ENCODE results near the gene PNMA8A.

GRCh38 chr19:46471811-46472543 lies 614 bp upstream of the PNMA8A start:
- TF ChIP-seq, protein P1, sequence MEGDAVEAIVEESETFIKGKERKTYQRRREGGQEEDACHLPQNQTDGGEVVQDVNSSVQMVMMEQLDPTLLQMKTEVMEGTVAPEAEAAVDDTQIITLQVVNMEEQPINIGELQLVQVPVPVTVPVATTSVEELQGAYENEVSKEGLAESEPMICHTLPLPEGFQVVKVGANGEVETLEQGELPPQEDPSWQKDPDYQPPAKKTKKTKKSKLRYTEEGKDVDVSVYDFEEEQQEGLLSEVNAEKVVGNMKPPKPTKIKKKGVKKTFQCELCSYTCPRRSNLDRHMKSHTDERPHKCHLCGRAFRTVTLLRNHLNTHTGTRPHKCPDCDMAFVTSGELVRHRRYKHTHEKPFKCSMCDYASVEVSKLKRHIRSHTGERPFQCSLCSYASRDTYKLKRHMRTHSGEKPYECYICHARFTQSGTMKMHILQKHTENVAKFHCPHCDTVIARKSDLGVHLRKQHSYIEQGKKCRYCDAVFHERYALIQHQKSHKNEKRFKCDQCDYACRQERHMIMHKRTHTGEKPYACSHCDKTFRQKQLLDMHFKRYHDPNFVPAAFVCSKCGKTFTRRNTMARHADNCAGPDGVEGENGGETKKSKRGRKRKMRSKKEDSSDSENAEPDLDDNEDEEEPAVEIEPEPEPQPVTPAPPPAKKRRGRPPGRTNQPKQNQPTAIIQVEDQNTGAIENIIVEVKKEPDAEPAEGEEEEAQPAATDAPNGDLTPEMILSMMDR (IDR thresholded peaks at IDR 0.05) = no peak
- TF ChIP-seq POLR2A (IDR thresholded peaks at IDR 0.05) = no peak
